Osteoblast (primary cell): ENCODE results near the gene LRP10. TPM values are rescaled to one million over a fixed set of nuclear protein-coding genes. Genes with fewer than 3 reads are reported as not detected.

Experiments
- DNase-seq: peaks from one replicate; pipeline ENCODE4 v3.0.0; 2011; ENCODE audit warnings: low spot score, mixed read lengths; ENCODE audit not compliant: insufficient read length; ENCODE audit errors: missing footprints
- H2AFZ ChIP-seq: 2 replicates; pipeline ENCODE4 v1.6.0; 2011; ENCODE audit warnings: mild to moderate bottlenecking, low read length
- H3K27ac ChIP-seq: 2 replicates; pipeline ENCODE4 v1.5.1; 2011; ENCODE audit warnings: mild to moderate bottlenecking, low read depth, low read length, moderate library complexity
- H3K27me3 ChIP-seq: 2 replicates; pipeline ENCODE4 v1.6.0; 2012; ENCODE audit warnings: mild to moderate bottlenecking, control low read depth, inconsistent platforms, low read length, moderate library complexity; ENCODE audit not compliant: insufficient read depth
- H3K36me3 ChIP-seq: 2 replicates; pipeline ENCODE4 v1.5.1; 2011; ENCODE audit warnings: mild to moderate bottlenecking, low read length, control low read depth, moderate library complexity; ENCODE audit not compliant: insufficient read depth
- H3K4me1 ChIP-seq: 2 replicates; pipeline ENCODE4 v1.5.1; 2011; ENCODE audit warnings: mild to moderate bottlenecking, low read length, control low read depth, moderate library complexity; ENCODE audit not compliant: insufficient read depth
- H3K4me2 ChIP-seq: 2 replicates; pipeline ENCODE4 v1.6.0; 2011; ENCODE audit warnings: mild to moderate bottlenecking, low read length; ENCODE audit not compliant: insufficient read depth
- H3K4me3 ChIP-seq: fragments of 200-600 bp; sonication (generic); 3 replicates; pipeline ENCODE4 v1.5.1; 2012; ENCODE audit warnings: mild to moderate bottlenecking, low read length, inconsistent platforms; ENCODE audit not compliant: insufficient read depth
- H3K79me2 ChIP-seq: 2 replicates; pipeline ENCODE4 v1.6.0; 2012; ENCODE audit warnings: mild to moderate bottlenecking, low read length, control low read depth, inconsistent platforms; ENCODE audit not compliant: insufficient read depth
- H3K9me3 ChIP-seq: 2 replicates; pipeline ENCODE4 v1.5.1; 2011; ENCODE audit warnings: low read depth, low read length, control low read depth
- H4K20me1 ChIP-seq: 2 replicates; pipeline ENCODE4 v1.6.0; 2012; ENCODE audit warnings: mild to moderate bottlenecking, low read length, control low read depth; ENCODE audit not compliant: insufficient read depth
- total RNA-seq: library from RNA; depleted of rRNA; stranded (reverse); fragments of >200 nt; gene quantifications from 2 replicates; pipeline ENCODE4 v1.2.3, GENCODE V29; 2012
- TF ChIP-seq, protein P1 (sequence below): IDR thresholded peaks from 2 replicates; pipeline ENCODE4 v1.5.1; 2011; ENCODE audit warnings: mild to moderate bottlenecking, low read depth, low read length, moderate library complexity; ENCODE audit errors: extremely low read depth

Gene LRP10
- total RNA-seq, 1 donor: 147 TPM

- Histone ChIP-seq H4K20me1 (peaks cover 17% of the 10 kb centered on the region), H3K36me3 (peaks cover 40% of the 10 kb centered on the region), H3K4me2 (peak overlapping the region; percentile 88), H2AFZ (no peak overlapping the region), H3K4me1 (peaks cover 25% of the 10 kb centered on the region), H3K27ac (peak overlapping the region; percentile 97), H3K27me3 (no peaks in the 10 kb centered on the region), H3K79me2 (peaks cover 73% of the 10 kb centered on the region), H3K4me3 (peak overlapping the region; percentile 96), H3K9me3 (no peaks in the 10 kb centered on the region)
- DNase-seq: peak; percentile 93
- TF ChIP-seq, protein P1, sequence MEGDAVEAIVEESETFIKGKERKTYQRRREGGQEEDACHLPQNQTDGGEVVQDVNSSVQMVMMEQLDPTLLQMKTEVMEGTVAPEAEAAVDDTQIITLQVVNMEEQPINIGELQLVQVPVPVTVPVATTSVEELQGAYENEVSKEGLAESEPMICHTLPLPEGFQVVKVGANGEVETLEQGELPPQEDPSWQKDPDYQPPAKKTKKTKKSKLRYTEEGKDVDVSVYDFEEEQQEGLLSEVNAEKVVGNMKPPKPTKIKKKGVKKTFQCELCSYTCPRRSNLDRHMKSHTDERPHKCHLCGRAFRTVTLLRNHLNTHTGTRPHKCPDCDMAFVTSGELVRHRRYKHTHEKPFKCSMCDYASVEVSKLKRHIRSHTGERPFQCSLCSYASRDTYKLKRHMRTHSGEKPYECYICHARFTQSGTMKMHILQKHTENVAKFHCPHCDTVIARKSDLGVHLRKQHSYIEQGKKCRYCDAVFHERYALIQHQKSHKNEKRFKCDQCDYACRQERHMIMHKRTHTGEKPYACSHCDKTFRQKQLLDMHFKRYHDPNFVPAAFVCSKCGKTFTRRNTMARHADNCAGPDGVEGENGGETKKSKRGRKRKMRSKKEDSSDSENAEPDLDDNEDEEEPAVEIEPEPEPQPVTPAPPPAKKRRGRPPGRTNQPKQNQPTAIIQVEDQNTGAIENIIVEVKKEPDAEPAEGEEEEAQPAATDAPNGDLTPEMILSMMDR: no peak
Observed at GRCh38 chr14:22837750-22838538, 33.6 kb upstream of the LRP10 start.

GRCh38 chr14:22838631-22839041 lies 32.9 kb upstream of the LRP10 start:
- Histone ChIP-seq H3K9me3 (no peaks in the 10 kb centered on the region), H3K27ac (peak overlapping the region; percentile 97), H4K20me1 (peaks cover 17% of the 10 kb centered on the region), H3K27me3 (no peaks in the 10 kb centered on the region), H2AFZ (no peak overlapping the region), H3K4me3 (peak overlapping the region; percentile 96), H3K79me2 (peaks cover 80% of the 10 kb centered on the region), H3K4me2 (peak overlapping the region; percentile 88), H3K4me1 (peaks cover 25% of the 10 kb centered on the region), H3K36me3 (peaks cover 41% of the 10 kb centered on the region)
- TF ChIP-seq, protein P1: no peak
- DNase-seq: peak; percentile 91

DNA sequence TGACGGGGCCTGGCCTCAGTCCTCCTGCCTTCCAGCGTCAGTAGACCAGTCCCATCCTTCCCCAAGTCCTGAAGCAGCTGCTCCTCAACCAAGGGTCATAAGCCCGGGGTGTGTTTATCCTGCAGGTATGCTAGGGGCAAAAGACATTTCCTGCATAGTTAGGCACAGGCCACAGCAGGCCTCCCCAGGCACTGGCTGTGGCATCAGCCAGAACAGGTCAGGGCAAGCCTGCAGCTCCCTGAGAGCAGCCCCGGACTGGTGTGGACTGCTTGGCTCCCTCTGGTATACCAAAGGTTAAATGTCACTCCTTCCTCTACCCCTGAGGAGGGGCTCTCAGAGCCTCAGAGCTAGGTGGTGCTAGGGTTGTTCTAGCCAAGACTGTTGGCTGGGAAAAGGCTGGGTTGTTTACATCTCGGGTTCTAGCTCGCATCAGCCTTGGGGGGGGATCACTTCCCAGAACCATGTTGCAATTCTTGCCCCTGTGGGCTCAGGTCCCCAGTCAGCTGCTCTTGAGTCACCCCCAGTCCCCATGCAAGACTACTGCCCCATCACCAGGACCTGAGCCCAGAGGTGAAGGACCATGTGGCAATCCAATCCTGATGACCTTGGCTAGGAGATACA lies 32.3 kb upstream of the LRP10 start:
- DNase-seq: peak; percentile 90
- TF ChIP-seq, protein P1: no peak
- H3K79me2 ChIP-seq: peaks cover 85% of the 10 kb centered on the region
- H3K27me3 ChIP-seq: no peaks in the 10 kb centered on the region
- H2AFZ ChIP-seq: no peak overlapping the region
- peaks cover 40% of the 10 kb centered on the region for H3K36me3 ChIP-seq
- H4K20me1 ChIP-seq: peaks cover 19% of the 10 kb centered on the region
- no peaks in the 10 kb centered on the region for H3K9me3 ChIP-seq
- peaks cover 26% of the 10 kb centered on the region for H3K4me1 ChIP-seq
- peak overlapping the region; percentile 97 for H3K27ac ChIP-seq
- H3K4me3 ChIP-seq: peak overlapping the region; percentile 96
- peak overlapping the region; percentile 88 for H3K4me2 ChIP-seq

DNA sequence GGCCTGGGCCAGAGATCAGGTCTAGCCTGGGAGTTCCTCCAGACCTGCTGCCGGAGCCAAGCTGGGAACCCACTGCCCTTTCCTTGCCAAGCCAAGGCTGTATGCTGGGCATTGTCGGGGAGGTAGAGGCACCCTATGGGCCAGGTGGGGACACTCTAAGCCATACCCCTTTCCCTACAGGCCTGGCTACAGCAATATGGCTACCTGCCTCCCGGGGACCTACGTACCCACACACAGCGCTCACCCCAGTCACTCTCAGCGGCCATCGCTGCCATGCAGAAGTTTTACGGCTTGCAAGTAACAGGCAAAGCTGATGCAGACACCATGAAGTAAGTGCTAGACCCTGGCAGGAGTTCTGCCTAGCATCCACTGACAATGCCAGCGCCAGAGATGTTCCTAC lies 30.2 kb upstream of the LRP10 start:
- Histone ChIP-seq H3K4me1 (peaks cover 35% of the 10 kb centered on the region), H3K27me3 (no peaks in the 10 kb centered on the region), H3K27ac (peak overlapping the region; percentile 97), H3K9me3 (no peaks in the 10 kb centered on the region), H3K4me2 (no peak overlapping the region), H3K36me3 (peaks cover 57% of the 10 kb centered on the region), H3K79me2 (peaks cover 99% of the 10 kb centered on the region), H2AFZ (no peak overlapping the region), H4K20me1 (peaks cover 21% of the 10 kb centered on the region), H3K4me3 (no peak overlapping the region)
- TF ChIP-seq, protein P1: no peak
- DNase-seq: no peak
